HG03097 (cell line): ENCODE data around the gene NUDT5.
A peak's percentile ranks its signal among the peaks of the same experiment; 100 is the strongest.
"Not testable (repeated sequence)": the region's sequence is repeated elsewhere in the genome, so short reads cannot be mapped to it uniquely, and the experiment has no call there.

Source experiments
- ATAC-seq: cut with Tn5 transposase; IDR thresholded peaks from one replicate; pipeline ENCODE4 v1.9.1; 2021; ENCODE audit not compliant: unreplicated experiment, low FRiP score

The NUDT5 gene

GRCh38 chr10:12195603-12196506, at the start of gene NUDT5, which contains the start of gene CDC123:
Gene NUDT5 (minus strand): TSS chr10:12195891. CDS start chr10:12186291, 9,600 bp downstream.
Gene CDC123 (plus strand): TSS chr10:12196188. CDS start chr10:12196246, 58 bp downstream.
- peak; percentile 79 for ATAC-seq

DNA sequence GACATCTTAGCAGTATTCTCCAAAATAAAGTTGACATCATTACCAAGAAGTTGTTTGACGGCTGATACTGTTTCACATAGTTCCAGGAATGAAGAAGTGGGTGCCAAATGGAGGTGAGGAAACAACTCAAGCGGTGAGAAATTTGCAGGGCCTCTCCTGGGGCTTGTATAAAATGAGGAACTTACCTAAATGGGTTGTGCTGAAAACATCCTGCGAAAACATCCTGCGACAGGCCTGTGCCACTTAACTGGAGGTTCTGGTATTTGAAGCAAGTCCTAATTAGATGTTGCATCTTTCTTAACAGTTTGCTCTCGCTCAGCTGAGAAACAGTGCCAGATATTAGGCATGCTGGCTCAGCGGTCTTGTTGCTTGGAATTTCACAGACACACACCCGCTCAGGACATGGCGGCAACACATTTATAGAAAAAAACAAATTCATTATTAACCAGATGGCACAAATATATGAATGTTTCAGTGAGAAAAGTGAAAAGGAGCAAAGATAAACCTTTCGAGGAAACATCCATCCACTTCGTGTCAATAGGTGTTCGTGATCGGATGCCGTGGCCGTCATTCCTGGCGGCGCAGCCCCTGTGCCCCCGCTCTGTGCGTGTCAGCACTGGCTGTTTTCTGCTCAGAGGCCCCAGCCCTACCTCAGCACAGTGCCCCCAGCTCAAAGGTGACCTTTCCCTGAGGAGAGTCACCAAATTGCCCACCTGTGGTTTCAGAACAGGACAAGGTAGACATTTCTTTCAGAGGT, 48.4 kb upstream of the NUDT5 start:
- no peak for ATAC-seq

DNA sequence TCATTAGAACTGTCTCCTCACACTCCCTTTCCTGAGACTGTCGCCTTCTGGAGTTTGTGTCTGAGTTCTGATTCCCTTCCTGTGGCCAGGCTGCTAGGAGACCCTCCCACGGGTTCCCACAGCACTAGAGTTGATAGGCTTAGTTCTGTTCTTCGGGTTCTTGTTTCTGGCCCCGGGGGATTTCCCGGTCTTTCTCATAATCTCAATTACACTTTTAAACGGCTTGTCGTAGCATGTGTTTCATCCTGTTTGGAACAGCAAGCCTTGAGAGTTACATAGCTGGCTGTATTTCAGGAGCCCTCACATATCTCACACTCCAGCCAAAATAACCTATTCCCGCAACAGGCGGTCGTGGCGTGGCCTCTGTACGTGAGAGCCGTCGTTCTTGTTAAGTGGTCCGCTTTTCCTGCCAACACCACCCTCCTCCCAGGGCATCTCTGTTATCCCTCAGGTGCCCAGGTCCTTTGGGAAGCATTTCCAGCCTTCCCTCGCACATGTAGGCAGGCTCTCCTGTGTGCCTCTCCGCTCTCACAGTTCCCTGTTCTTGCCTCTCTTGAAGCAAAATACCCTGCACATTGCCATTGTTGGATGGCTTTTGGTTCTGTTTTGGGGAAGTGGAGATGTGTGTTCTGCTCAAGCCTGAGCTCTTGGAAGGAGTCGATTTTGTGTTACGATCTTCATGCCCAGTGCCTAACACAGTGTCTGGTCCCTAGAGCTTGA, 46.3 kb upstream of the NUDT5 start:
- ATAC-seq = no peak

DNA sequence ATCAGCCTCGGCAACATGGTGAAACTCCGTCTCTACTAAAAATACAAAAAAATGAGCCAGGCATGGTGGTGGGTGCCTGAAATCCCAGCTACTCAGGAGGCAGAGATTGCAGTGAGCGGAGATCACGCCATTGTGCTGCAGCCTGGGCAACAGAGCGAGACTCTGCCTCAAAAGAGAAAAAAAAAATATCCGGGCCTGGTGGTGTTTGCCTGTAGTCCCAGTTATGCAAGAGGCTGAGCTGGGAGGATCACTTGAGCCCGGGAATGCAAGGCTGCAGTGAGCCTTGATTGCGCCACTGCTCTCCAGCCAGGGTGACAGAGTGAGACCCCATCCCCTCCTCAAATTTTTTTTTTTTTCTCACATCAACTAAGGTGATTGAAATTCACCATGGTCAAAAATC, 43.1 kb upstream of the NUDT5 start:
- ATAC-seq = no peak

- no peak for ATAC-seq
Measured at GRCh38 chr10:12237265-12238220, 41.9 kb upstream of the NUDT5 start.

- no peak for ATAC-seq
Measured at GRCh38 chr10:12235796-12236195, 40.1 kb upstream of the NUDT5 start.

- no peak for ATAC-seq
Measured at GRCh38 chr10:12235116-12235694, 39.5 kb upstream of the NUDT5 start.

- ATAC-seq = not testable (repeated sequence)
Measured at GRCh38 chr10:12234687-12235086, 39.0 kb upstream of the NUDT5 start.

- no peak for ATAC-seq
Measured at GRCh38 chr10:12228851-12229250, 33.2 kb upstream of the NUDT5 start.

DNA sequence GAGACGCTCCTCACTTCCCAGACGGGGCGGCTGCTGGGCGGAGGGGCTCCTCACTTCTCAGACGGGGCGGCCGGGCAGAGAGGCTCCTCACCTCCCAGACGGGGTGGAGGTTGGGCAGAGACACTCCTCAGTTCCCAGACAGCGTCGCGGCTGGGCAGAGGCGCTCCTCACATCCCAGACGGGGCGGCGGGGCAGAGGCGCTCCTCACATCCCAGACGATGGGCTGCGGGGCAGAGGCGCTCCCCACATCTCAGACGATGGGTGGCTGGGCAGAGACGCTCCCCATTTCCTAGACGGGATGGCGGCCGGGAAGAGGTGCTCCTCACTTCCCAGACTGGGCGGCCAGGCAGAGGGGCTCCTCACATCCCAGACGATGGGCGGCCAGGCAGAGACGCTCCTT, 30.7 kb upstream of the NUDT5 start:
- ATAC-seq = not testable (repeated sequence)

- ATAC-seq = no peak
Measured at GRCh38 chr10:12225444-12225843, 29.8 kb upstream of the NUDT5 start.

DNA sequence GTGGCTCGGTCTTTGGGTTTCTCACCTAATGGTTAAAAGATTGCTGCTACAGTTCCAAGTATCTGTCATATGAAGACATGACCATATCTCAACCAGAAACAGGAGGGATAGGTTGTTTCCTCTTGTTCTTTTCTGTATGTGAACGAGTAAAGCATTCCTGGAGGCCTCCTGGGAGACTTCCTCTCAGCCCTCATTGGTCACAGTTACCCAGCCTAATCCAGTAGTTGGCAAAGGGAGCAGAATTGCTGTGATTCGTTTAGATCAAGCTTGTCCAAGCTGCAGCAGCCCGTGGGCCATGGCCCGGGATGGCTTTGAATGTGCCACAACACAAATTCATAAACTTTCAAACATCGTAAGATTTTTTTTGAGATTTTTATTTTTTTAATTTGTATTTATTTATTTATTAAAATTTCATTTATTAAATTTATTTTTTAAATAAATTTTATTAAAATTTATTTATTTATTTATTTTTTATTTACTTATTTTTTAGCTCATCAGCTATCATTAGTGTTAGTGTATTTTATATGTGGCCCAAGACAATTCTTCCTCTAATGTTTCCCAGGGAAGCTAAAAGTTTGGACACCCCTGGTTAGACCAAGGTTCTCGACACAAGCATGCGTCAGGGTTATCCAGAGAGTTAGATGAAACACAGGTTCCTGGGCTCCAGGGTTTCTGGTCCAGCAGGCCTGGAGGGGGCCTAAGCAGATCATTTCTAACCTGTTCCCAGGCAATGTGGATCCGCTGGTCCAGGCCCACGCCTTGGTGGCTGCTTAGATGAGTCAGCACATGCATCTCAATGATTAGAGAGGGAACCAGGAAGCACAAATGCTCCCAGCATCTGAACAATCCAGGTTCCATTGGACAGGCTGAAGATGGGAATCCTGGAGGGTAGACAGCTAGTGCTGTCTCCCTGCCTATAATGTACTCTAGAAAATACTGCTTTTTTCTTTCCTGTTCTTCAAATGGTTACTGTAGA, 25.9 kb upstream of the NUDT5 start:
- no peak for ATAC-seq

GRCh38 chr10:12218991-12219390, 23.3 kb upstream of the NUDT5 start:
- no peak for ATAC-seq

- no peak for ATAC-seq
Measured at GRCh38 chr10:12214763-12215218, 19.1 kb upstream of the NUDT5 start.

GRCh38 chr10:12214093-12214492, 18.4 kb upstream of the NUDT5 start:
- ATAC-seq = no peak

GRCh38 chr10:12213621-12214020, 17.9 kb upstream of the NUDT5 start:
- no peak for ATAC-seq

DNA sequence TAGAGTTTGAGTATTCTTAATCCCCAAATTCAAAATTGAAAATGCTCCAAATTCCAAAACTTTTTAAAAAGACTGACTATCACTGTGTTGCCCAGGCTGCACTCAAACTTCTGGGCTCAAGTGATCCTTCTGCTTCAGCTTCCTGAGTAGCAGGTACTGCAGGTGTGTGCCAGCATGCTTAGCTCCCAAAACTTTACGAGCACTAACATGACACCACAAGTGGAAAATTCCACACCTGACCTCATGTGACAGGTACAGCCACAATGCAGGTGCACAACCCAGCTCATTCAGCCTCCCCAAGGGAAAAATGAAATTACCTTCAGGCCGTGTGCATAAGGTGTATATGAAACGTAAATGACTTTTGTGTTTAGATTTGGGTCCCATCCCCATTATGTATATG, 16.8 kb upstream of the NUDT5 start:
- no peak for ATAC-seq

DNA sequence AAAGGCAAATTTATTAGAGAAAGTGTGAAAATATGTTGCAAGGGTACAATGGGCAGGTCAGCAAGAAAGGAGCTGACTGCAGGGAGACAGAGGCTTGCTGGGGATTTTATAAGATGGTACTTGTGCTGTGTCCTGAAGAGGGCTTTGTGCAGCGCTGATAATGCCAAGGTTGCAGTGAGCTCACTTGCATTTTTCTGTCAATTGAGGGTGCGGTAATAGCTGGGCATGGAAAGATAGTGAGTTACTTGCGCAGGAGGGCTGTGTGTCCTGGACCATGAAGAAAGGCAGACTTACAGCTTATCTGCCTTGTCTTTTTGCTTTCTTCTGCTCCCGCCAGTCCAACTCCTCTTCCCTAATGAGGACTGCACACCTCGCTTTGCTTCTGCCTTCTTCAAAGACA, 12.8 kb upstream of the NUDT5 start:
- no peak for ATAC-seq
